ENCODE data around the gene BCL2L11.

The BCL2L11 gene

GRCh38 chr2:111196435-111196834 lies 75.7 kb downstream of the BCL2L11 start:
- no peak for DNase-seq (ENCODE audit: low read depth, low spot score)
- in situ Hi-C loops (cut with HindIII; ENCODE audit: low sequenced_read_pairs): no loop called here
- H3K4me3 ChIP-seq (ENCODE audit: low read depth, low read length): no peak overlapping the region
- TF ChIP-seq, protein P1, sequence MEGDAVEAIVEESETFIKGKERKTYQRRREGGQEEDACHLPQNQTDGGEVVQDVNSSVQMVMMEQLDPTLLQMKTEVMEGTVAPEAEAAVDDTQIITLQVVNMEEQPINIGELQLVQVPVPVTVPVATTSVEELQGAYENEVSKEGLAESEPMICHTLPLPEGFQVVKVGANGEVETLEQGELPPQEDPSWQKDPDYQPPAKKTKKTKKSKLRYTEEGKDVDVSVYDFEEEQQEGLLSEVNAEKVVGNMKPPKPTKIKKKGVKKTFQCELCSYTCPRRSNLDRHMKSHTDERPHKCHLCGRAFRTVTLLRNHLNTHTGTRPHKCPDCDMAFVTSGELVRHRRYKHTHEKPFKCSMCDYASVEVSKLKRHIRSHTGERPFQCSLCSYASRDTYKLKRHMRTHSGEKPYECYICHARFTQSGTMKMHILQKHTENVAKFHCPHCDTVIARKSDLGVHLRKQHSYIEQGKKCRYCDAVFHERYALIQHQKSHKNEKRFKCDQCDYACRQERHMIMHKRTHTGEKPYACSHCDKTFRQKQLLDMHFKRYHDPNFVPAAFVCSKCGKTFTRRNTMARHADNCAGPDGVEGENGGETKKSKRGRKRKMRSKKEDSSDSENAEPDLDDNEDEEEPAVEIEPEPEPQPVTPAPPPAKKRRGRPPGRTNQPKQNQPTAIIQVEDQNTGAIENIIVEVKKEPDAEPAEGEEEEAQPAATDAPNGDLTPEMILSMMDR (IDR thresholded peaks at IDR 0.05; ENCODE audit: low read depth, low read length): no peak

- in situ Hi-C loops (cut with HindIII; ENCODE audit: low sequenced_read_pairs): no loop called here
- TF ChIP-seq, protein P1 (IDR thresholded peaks at IDR 0.05; ENCODE audit: low read depth, low read length): no peak
- no peak overlapping the region for H3K4me3 ChIP-seq (ENCODE audit: low read depth, low read length)
- no peak for DNase-seq (ENCODE audit: low read depth, low spot score)
Measured at GRCh38 chr2:111198701-111199100, 78.0 kb downstream of the BCL2L11 start.

DNA sequence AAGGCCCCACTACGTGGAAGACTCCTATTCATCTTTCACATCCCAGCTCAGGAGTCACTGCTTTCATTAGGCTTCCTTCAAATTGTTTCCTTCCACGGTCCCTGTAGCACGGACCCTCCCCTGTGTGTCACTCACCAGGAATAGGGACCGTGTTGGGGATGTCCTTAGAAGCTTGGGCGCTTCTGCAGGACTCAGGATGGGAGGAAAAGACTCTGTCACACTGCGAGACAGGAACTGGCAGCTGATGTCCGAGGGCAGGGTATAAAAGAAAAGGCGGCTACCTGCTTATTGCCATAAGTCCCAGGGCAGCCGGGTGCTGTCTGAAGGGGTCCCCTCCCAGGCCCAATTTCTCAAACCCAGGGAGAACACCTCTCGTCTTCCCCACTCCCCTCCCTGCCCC lies 79.1 kb downstream of the BCL2L11 start:
- in situ Hi-C loops (cut with HindIII; ENCODE audit: low sequenced_read_pairs): no loop called here

GRCh38 chr2:111200333-111200881 lies 79.7 kb downstream of the BCL2L11 start:
- H3K4me3 ChIP-seq (ENCODE audit: low read depth, low read length): no peak overlapping the region
- TF ChIP-seq, protein P1 (IDR thresholded peaks at IDR 0.05; ENCODE audit: low read depth, low read length): no peak
- no peak for DNase-seq (ENCODE audit: low read depth, low spot score)
- in situ Hi-C loops (cut with HindIII; ENCODE audit: low sequenced_read_pairs): no loop called here

More for the DNA sequence above, 79.1 kb downstream of the BCL2L11 start:
- DNase-seq (ENCODE audit: low read depth, low spot score): no peak
- H3K4me3 ChIP-seq (ENCODE audit: low read depth, low read length): no peak overlapping the region
- TF ChIP-seq, protein P1 (IDR thresholded peaks at IDR 0.05; ENCODE audit: low read depth, low read length): no peak

- TF ChIP-seq, protein P1 (IDR thresholded peaks at IDR 0.05; ENCODE audit: low read depth, low read length): no peak
- in situ Hi-C loops (cut with HindIII; ENCODE audit: low sequenced_read_pairs): no loop called here
- no peak overlapping the region for H3K4me3 ChIP-seq (ENCODE audit: low read depth, low read length)
- no peak for DNase-seq (ENCODE audit: low read depth, low spot score)
Measured at GRCh38 chr2:111201214-111201613, 80.5 kb downstream of the BCL2L11 start.

DNA sequence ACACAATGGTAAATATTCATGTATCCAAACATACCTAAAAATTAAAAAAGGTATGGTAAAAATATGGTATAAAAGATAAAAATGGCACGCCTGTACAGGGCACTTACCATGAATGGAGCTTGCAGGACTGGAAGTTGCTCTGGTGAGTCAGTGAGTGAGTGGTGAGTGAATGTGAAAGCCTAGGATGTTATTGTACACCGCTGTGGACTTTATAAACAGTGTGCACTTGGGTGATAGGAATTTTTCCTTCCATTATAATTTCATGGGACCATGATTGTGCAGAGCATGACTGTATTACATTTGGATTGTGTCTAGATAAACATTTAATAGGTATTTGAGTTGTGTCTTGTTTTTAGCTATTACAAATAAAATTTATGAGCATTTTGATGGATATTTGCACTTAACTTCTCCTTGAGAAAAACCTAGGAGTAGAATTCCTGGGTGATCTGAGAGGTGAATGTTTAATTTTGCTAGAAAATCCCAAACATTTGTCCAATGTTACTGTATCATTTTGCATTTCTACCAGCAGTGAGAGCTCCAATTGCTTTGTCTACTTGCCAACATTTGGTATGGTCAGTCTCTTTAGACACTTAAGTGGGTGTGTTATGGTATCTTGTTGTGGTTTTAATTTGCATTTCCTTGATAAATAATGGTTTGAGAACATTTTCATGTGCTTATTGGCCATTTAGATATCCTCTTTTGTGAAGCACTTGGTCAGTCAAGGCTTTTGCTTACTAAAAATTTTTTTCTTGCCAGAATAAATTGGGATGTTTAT lies 81.7 kb downstream of the BCL2L11 start:
- no peak overlapping the region for H3K4me3 ChIP-seq (ENCODE audit: low read depth, low read length)
- in situ Hi-C loops (cut with HindIII; ENCODE audit: low sequenced_read_pairs): no loop called here
- peak; percentile 83 for DNase-seq (ENCODE audit: low read depth, low spot score)
- TF ChIP-seq, protein P1 (IDR thresholded peaks at IDR 0.05; ENCODE audit: low read depth, low read length): no peak
